ENCODE measurements around the gene THADA. TPM values are rescaled to one million over a fixed set of nuclear protein-coding genes. Genes with fewer than 3 reads are reported as not detected.

The THADA gene
- total RNA-seq, 2 donors from 2014 or later: 14.5 to 16.1 TPM

DNA sequence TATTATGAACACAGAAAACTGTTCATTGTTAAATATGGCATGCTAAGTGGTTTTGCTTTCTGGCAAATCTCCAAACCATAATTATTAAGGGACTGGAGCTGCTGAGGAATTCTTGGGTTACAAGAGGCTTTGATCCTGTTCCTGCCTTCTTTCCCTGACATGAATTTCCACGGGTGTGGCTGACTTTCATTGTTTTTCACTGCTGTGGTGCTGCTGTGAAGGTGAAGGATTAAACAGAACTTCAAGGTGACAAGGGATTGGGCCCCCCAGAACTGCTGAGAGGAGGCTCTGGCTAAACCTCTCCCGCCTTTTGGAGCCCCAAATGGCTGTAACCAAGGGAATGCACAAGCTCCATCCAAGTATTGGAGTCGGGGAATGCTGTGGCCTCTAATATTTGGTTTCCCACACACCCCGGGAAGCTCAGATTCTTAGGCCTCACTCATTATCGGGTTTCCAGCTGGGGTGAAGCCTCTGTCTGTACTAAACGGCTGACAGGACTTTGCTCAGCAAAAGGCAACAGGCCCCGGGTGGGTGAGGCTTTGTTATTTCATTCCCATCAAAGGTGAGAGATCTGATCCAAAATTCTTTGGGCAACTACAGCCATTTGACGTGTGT is 340.4 kb downstream of the THADA start:
- H3K27ac ChIP-seq: no peak overlapping the region
- no peaks in the 10 kb centered on the region for H3K36me3 ChIP-seq
- peaks cover 0 to 17% of the 10 kb centered on the region in 2 donors for H3K4me1 ChIP-seq
- DNase-seq (ENCODE audit: low spot score): no peak
- no peaks in the 10 kb centered on the region for H3K9me3 ChIP-seq
- H3K4me3 ChIP-seq: no peak overlapping the region
- TF ChIP-seq, protein P1, sequence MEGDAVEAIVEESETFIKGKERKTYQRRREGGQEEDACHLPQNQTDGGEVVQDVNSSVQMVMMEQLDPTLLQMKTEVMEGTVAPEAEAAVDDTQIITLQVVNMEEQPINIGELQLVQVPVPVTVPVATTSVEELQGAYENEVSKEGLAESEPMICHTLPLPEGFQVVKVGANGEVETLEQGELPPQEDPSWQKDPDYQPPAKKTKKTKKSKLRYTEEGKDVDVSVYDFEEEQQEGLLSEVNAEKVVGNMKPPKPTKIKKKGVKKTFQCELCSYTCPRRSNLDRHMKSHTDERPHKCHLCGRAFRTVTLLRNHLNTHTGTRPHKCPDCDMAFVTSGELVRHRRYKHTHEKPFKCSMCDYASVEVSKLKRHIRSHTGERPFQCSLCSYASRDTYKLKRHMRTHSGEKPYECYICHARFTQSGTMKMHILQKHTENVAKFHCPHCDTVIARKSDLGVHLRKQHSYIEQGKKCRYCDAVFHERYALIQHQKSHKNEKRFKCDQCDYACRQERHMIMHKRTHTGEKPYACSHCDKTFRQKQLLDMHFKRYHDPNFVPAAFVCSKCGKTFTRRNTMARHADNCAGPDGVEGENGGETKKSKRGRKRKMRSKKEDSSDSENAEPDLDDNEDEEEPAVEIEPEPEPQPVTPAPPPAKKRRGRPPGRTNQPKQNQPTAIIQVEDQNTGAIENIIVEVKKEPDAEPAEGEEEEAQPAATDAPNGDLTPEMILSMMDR (IDR thresholded peaks at IDR 0.05): no peak
- H3K27me3 ChIP-seq: no peaks in the 10 kb centered on the region

DNA sequence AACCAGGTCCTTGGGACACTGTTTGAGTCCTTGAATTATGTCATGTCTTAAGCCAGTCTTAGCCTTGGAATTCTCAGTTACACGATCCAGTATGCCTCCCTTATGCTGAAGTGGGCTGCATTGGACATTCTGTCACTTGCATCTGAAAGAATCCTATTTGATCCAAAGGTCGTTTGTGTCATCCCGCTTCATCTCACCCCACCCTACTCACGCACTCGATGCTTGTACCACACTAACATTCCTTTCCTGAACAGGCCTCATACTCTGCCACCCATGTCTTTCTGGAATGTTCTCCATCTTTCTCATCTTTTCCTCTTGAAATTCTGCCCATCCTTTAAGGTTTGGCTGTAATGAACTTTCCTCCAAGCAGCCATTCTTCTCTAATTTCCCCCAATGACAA is 341.5 kb downstream of the THADA start:
- TF ChIP-seq, protein P1 (IDR thresholded peaks at IDR 0.05): no peak

DNA sequence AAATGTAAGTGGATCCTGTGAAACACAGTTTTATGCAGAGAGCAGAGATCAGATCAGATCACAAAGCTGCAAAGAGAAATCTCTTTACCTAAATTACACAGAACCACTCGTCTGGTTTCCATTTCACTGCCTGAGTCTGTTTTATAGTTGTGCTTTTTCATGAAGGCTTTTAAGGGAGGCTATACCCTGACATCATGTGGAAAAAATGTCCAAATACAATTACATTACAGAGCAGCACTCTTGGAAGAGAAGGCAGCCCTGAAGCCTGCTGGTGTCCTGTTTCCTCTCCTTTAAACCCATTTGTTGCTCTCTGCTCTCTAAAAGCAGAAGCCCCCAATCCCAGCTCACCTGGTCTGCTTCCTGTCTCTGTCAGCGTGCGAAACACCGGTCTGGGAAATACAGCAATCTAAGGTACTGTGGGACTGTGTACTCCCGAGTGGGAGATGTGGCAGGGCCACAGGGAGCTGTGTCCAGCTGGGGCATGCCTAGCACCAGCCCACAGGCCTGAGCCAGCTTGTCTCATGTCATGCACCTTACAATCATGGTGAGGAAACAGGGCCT is 344.6 kb downstream of the THADA start:
- Histone ChIP-seq H3K36me3 (no peaks in the 10 kb centered on the region), H3K4me1 (peaks cover 0 to 11% of the 10 kb centered on the region in 2 donors), H3K27me3 (no peaks in the 10 kb centered on the region), H3K4me3 (no peak overlapping the region), H3K9me3 (no peaks in the 10 kb centered on the region), H3K27ac (peak overlapping the region; percentile 64 to 72)
- TF ChIP-seq, protein P1 (IDR thresholded peaks at IDR 0.05): no peak
- DNase-seq (ENCODE audit: low spot score): no peak

More for the DNA sequence above, 341.5 kb downstream of the THADA start:
- no peak overlapping the region for H3K4me3 ChIP-seq
- peaks cover 0 to 17% of the 10 kb centered on the region in 2 donors for H3K4me1 ChIP-seq
- no peaks in the 10 kb centered on the region for H3K9me3 ChIP-seq
- H3K27ac ChIP-seq: no peak overlapping the region
- no peak for DNase-seq (ENCODE audit: low spot score)
- H3K27me3 ChIP-seq: no peaks in the 10 kb centered on the region
- no peaks in the 10 kb centered on the region for H3K36me3 ChIP-seq

DNA sequence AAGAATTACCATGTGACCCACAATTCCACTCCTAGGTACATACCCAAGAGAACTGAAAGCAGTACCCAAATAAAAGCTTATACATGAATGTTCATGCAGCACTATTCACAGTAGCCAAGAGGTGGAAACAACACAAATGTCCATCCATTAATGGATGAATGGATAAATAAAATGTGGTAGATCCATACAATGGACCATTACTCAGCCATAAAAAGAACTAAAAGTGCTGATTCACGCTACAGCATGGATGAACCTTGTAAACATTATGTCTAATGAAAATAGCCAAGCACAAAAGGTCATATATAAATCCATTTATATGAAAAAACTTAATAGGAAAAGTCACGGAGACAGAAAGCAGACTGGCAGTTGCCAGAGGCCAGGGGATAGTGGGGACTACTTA is 345.8 kb downstream of the THADA start:
- Histone ChIP-seq H3K27me3 (no peaks in the 10 kb centered on the region), H3K9me3 (no peaks in the 10 kb centered on the region), H3K27ac (no peak overlapping the region), H3K4me1 (peaks cover 0 to 11% of the 10 kb centered on the region in 2 donors), H3K4me3 (no peak overlapping the region), H3K36me3 (no peaks in the 10 kb centered on the region)
- no peak for DNase-seq (ENCODE audit: low spot score)
- TF ChIP-seq, protein P1 (IDR thresholded peaks at IDR 0.05): no peak

DNA sequence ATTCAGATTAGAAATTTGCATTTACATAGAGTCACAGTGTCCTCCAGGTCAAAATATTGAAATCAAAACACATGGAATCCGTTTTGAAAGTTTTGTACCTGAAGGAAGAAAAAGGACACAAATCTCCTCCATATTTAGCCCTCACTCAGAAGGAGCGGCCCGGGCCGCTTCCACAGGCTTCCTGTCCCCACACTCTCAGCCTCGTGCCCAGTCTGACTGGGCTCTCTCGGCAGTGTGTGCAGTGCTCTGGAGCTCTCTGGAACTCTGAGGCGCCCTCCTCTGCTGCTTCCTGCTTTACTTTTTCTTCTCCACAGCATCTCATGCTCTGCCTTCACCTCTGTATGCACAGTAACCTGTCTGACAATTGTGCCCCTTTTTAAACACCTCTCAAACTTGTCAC is 347.2 kb downstream of the THADA start:
- Histone ChIP-seq H3K4me1 (peaks cover 0 to 11% of the 10 kb centered on the region in 2 donors), H3K36me3 (no peaks in the 10 kb centered on the region), H3K27ac (no peak overlapping the region), H3K4me3 (no peak overlapping the region), H3K27me3 (no peaks in the 10 kb centered on the region), H3K9me3 (no peaks in the 10 kb centered on the region)
- no peak for DNase-seq (ENCODE audit: low spot score)
- TF ChIP-seq, protein P1 (IDR thresholded peaks at IDR 0.05): no peak

DNA sequence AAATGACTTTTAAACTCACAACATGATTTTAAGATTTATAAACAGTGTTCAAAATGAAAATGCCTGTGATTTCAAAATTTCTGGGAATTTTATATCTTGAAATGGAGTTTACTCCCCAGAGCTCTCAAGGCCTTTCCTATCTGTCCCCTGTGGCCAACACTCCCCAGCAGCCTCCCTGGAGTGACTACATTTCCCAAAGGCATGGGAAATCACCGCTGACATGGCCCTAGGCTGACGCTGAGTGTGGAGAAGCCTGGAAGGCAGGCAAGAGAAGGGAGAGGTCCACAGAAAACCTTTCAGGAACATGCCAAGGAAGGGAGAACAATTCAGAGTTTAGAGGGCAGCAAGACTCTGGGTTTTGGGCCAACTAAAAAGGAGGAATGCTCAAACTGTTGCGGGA is 349.2 kb downstream of the THADA start:
- no peak for DNase-seq (ENCODE audit: low spot score)
- TF ChIP-seq, protein P1 (IDR thresholded peaks at IDR 0.05): no peak
- Histone ChIP-seq H3K36me3 (no peaks in the 10 kb centered on the region), H3K4me1 (peaks cover 0 to 9% of the 10 kb centered on the region in 2 donors), H3K9me3 (no peaks in the 10 kb centered on the region), H3K4me3 (no peak overlapping the region), H3K27ac (no peak overlapping the region), H3K27me3 (no peaks in the 10 kb centered on the region)

Measured in right atrium auricular region (tissue), 2 donors.